ENCODE results near the gene CITED4.

DNA sequence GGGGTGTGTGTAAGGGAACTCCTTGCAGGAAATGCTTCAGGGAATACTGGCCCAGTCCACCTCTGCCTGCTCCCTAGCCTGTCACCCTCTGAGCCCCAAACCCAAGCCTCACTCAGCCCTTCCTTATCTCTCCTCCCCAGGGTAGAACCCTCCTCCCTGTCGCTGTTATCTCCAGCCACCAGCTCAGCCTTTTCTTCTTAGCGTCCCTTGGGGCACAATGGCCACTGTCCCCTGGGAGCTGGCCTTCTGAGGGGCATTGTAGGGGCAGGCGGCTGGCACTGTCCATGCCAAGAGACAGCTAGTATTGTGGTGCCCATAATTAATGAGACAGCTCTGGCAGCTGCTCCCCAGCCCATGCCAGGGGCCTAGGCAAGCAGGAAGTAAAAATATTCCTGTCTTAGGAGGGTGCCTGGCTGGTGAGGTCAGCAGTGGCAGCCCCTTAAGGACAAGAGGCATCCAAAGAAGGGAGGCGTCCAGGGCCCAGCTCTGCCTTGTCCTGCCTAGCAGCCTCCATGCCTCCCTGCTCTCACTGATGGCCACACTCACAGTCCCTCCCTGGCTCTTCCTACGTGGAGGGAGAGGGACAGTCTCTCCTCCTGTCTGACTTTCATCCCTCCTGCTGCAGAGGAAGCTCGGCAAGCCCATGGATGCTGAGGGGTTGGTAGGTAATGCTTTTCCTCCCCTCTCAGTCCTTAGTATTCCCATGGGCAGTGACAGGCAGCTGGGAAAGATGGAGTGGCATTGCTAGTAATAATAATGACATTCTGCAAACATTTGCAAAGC lies 41.1 kb downstream of the CITED4 start:
- TF ChIP-seq, protein P1, sequence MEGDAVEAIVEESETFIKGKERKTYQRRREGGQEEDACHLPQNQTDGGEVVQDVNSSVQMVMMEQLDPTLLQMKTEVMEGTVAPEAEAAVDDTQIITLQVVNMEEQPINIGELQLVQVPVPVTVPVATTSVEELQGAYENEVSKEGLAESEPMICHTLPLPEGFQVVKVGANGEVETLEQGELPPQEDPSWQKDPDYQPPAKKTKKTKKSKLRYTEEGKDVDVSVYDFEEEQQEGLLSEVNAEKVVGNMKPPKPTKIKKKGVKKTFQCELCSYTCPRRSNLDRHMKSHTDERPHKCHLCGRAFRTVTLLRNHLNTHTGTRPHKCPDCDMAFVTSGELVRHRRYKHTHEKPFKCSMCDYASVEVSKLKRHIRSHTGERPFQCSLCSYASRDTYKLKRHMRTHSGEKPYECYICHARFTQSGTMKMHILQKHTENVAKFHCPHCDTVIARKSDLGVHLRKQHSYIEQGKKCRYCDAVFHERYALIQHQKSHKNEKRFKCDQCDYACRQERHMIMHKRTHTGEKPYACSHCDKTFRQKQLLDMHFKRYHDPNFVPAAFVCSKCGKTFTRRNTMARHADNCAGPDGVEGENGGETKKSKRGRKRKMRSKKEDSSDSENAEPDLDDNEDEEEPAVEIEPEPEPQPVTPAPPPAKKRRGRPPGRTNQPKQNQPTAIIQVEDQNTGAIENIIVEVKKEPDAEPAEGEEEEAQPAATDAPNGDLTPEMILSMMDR (conservative IDR thresholded peaks at IDR 0.05; ENCODE audit: low read length) = no peak
- TF ChIP-seq EZH2phosphoT487 (IDR thresholded peaks at IDR 0.05; ENCODE audit: borderline replicate concordance) = no peak

Measured in Loucy (cell line).